Measurements from ENCODE around the gene CDC14A. TPM values are rescaled to one million over a fixed set of nuclear protein-coding genes. Genes with fewer than 3 reads are reported as not detected.
"Not testable (repeated sequence)": the region's sequence is repeated elsewhere in the genome, so short reads cannot be mapped to it uniquely, and the experiment has no call there.

The CDC14A gene
- total RNA-seq, 2 donors from 2014 or later: 186 to 281 TPM

DNA sequence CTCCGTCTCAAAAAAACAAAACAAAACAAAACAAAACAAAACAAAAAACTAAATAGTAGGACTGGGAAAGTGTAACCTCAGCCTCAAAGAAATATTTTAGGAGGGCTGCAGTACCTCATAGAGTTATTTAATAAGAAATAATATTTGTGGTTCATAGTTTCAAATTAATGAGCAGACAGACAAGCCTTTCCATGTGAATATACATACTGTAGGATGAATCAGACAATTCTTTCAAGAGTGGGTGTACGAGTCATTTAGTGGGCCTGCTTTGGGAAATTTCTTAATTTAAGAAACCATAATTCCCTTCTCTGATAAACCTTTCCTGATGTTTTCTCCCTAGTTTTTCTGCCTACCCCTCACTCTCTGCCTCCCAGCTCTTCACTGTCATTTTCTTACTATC lies 52.5 kb downstream of the CDC14A start:
- ATAC-seq: no peak
- peak overlapping the region; percentile 88 for H3K27ac Mint-ChIP-seq
- no peak for DNase-seq
- no peak overlapping the region for H3K4me3 Mint-ChIP-seq
- H3K4me1 Mint-ChIP-seq: peaks cover 59% of the 10 kb centered on the region
- H3K9me3 ChIP-seq (ENCODE audit: control insufficient read depth, low read length, poor library complexity, severe bottlenecking): no peaks in the 10 kb centered on the region
- peaks cover 9% of the 10 kb centered on the region for H3K36me3 Mint-ChIP-seq (ENCODE audit: low read depth)
- H3K27me3 Mint-ChIP-seq: no peaks in the 10 kb centered on the region

- H3K27me3 Mint-ChIP-seq; H3K9me3 ChIP-seq (ENCODE audit: control insufficient read depth, low read length, poor library complexity, severe bottlenecking); H3K36me3 Mint-ChIP-seq (ENCODE audit: low read depth); DNase-seq: not testable (repeated sequence)
- Mint-ChIP-seq H3K27ac (peak overlapping the region; percentile 88), H3K4me1 (peaks cover 55% of the 10 kb centered on the region), H3K4me3 (peak overlapping the region; percentile 68)
- ATAC-seq: peak; percentile 31
These were observed 53.6 kb downstream of the CDC14A start for GRCh38 chr1:100405902-100406301.

GRCh38 chr1:100407390-100407789 lies 55.1 kb downstream of the CDC14A start:
- ATAC-seq; DNase-seq; H3K9me3 ChIP-seq (ENCODE audit: control insufficient read depth, low read length, poor library complexity, severe bottlenecking); H3K27me3 Mint-ChIP-seq: not testable (repeated sequence)
- peaks cover 21% of the 10 kb centered on the region for H3K36me3 Mint-ChIP-seq (ENCODE audit: low read depth)
- H3K4me1 Mint-ChIP-seq: peaks cover 68% of the 10 kb centered on the region
- H3K4me3 Mint-ChIP-seq: peak overlapping the region; percentile 66
- H3K27ac Mint-ChIP-seq: peak overlapping the region; percentile 0

DNA sequence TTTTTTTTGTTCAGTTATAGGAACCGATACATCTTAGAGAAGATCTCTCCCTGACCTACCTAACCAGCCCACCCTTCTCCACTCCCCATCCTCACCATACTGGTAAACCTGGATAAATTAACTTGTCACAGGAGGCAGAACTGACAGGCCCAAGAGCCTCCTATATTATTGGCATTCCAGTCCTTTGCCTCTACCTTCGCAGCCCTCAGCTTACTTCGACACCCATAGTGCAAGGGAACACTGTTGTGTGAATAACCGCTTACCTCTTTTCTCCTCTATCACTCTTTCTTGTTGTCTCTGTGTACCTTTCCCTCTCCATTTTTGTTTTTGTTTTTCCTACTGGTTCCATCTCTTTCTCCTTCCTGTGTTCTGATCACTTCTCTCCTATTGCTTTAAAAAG lies 58.7 kb downstream of the CDC14A start:
- Mint-ChIP-seq H3K36me3 (ENCODE audit: low read depth) (peaks cover 19% of the 10 kb centered on the region), H3K4me1 (peaks cover 59% of the 10 kb centered on the region), H3K27ac (peak overlapping the region; percentile 98), H3K27me3 (no peaks in the 10 kb centered on the region), H3K4me3 (peak overlapping the region; percentile 39)
- ATAC-seq: no peak
- DNase-seq: no peak
- H3K9me3 ChIP-seq (ENCODE audit: control insufficient read depth, low read length, poor library complexity, severe bottlenecking): no peaks in the 10 kb centered on the region

GRCh38 chr1:100411574-100411973 lies 59.3 kb downstream of the CDC14A start:
- Mint-ChIP-seq H3K4me1 (peaks cover 60% of the 10 kb centered on the region), H3K27me3 (no peaks in the 10 kb centered on the region), H3K27ac (peak overlapping the region; percentile 98), H3K36me3 (ENCODE audit: low read depth) (peaks cover 21% of the 10 kb centered on the region), H3K4me3 (peak overlapping the region; percentile 81)
- DNase-seq (no peak), ATAC-seq (no peak)
- H3K9me3 ChIP-seq (ENCODE audit: control insufficient read depth, low read length, poor library complexity, severe bottlenecking): no peaks in the 10 kb centered on the region

- no peaks in the 10 kb centered on the region for H3K9me3 ChIP-seq (ENCODE audit: control insufficient read depth, low read length, poor library complexity, severe bottlenecking)
- H3K4me3 Mint-ChIP-seq: peak overlapping the region; percentile 60
- H3K36me3 Mint-ChIP-seq (ENCODE audit: low read depth): peaks cover 20% of the 10 kb centered on the region
- no peaks in the 10 kb centered on the region for H3K27me3 Mint-ChIP-seq
- peak overlapping the region; percentile 98 for H3K27ac Mint-ChIP-seq
- DNase-seq: no peak
- peak; percentile 39 for ATAC-seq
- H3K4me1 Mint-ChIP-seq: peaks cover 59% of the 10 kb centered on the region
These were observed 60.7 kb downstream of the CDC14A start for GRCh38 chr1:100413035-100413434.

GRCh38 chr1:100414693-100415497 lies 62.6 kb downstream of the CDC14A start:
- Mint-ChIP-seq H3K36me3 (ENCODE audit: low read depth) (peaks cover 20% of the 10 kb centered on the region), H3K4me3 (peak overlapping the region; percentile 68), H3K4me1 (peaks cover 58% of the 10 kb centered on the region), H3K27me3 (no peaks in the 10 kb centered on the region), H3K27ac (peak overlapping the region; percentile 98)
- ATAC-seq (peak; percentile 65), DNase-seq (no peak)
- H3K9me3 ChIP-seq (ENCODE audit: control insufficient read depth, low read length, poor library complexity, severe bottlenecking): no peaks in the 10 kb centered on the region

GRCh38 chr1:100415498-100415778 lies 63.1 kb downstream of the CDC14A start:
- DNase-seq (no peak), ATAC-seq (no peak)
- H3K9me3 ChIP-seq (ENCODE audit: control insufficient read depth, low read length, poor library complexity, severe bottlenecking): no peaks in the 10 kb centered on the region
- H3K27me3 Mint-ChIP-seq: no peaks in the 10 kb centered on the region
- peaks cover 58% of the 10 kb centered on the region for H3K4me1 Mint-ChIP-seq
- H3K4me3 Mint-ChIP-seq: peak overlapping the region; percentile 12
- peak overlapping the region; percentile 98 for H3K27ac Mint-ChIP-seq
- peaks cover 20% of the 10 kb centered on the region for H3K36me3 Mint-ChIP-seq (ENCODE audit: low read depth)

GRCh38 chr1:100419072-100419471 lies 66.8 kb downstream of the CDC14A start:
- H3K9me3 ChIP-seq (ENCODE audit: control insufficient read depth, low read length, poor library complexity, severe bottlenecking): no peaks in the 10 kb centered on the region
- DNase-seq (no peak), ATAC-seq (no peak)
- H3K36me3 Mint-ChIP-seq (ENCODE audit: low read depth): peaks cover 13% of the 10 kb centered on the region
- peaks cover 59% of the 10 kb centered on the region for H3K4me1 Mint-ChIP-seq
- H3K27ac Mint-ChIP-seq: peak overlapping the region; percentile 98
- H3K4me3 Mint-ChIP-seq: peak overlapping the region; percentile 52
- no peaks in the 10 kb centered on the region for H3K27me3 Mint-ChIP-seq

- Mint-ChIP-seq H3K36me3 (ENCODE audit: low read depth) (peaks cover 17% of the 10 kb centered on the region), H3K27ac (peak overlapping the region; percentile 98), H3K4me1 (peaks cover 53% of the 10 kb centered on the region), H3K4me3 (peak overlapping the region; percentile 91), H3K27me3 (no peaks in the 10 kb centered on the region)
- ATAC-seq: no peak
- no peaks in the 10 kb centered on the region for H3K9me3 ChIP-seq (ENCODE audit: control insufficient read depth, low read length, poor library complexity, severe bottlenecking)
- no peak for DNase-seq
These were observed 69.8 kb downstream of the CDC14A start for GRCh38 chr1:100422065-100422464.

GRCh38 chr1:100423832-100424337 lies 71.6 kb downstream of the CDC14A start:
- DNase-seq (no peak), ATAC-seq (peak; percentile 71)
- Mint-ChIP-seq H3K4me1 (peaks cover 53% of the 10 kb centered on the region), H3K4me3 (peak overlapping the region; percentile 91), H3K27me3 (no peaks in the 10 kb centered on the region), H3K36me3 (ENCODE audit: low read depth) (peaks cover 14% of the 10 kb centered on the region), H3K27ac (peak overlapping the region; percentile 98)
- H3K9me3 ChIP-seq (ENCODE audit: control insufficient read depth, low read length, poor library complexity, severe bottlenecking): no peaks in the 10 kb centered on the region

GRCh38 chr1:100428160-100428559 lies 75.9 kb downstream of the CDC14A start:
- no peak for DNase-seq

GRCh38 chr1:100430325-100430756 lies 78.0 kb downstream of the CDC14A start:
- no peak overlapping the region for H3K4me3 Mint-ChIP-seq
- H3K36me3 Mint-ChIP-seq (ENCODE audit: low read depth): peaks cover 14% of the 10 kb centered on the region
- no peak for ATAC-seq

More at GRCh38 chr1:100428160-100428559, 75.9 kb downstream of the CDC14A start:
- H3K9me3 ChIP-seq (ENCODE audit: control insufficient read depth, low read length, poor library complexity, severe bottlenecking): no peaks in the 10 kb centered on the region
- no peaks in the 10 kb centered on the region for H3K27me3 Mint-ChIP-seq
- peaks cover 9% of the 10 kb centered on the region for H3K36me3 Mint-ChIP-seq (ENCODE audit: low read depth)
- H3K27ac Mint-ChIP-seq: peak overlapping the region; percentile 88
- no peak for ATAC-seq
- peaks cover 44% of the 10 kb centered on the region for H3K4me1 Mint-ChIP-seq
- peak overlapping the region; percentile 19 for H3K4me3 Mint-ChIP-seq

GRCh38 chr1:100431954-100432353 lies 79.6 kb downstream of the CDC14A start:
- no peaks in the 10 kb centered on the region for H3K9me3 ChIP-seq (ENCODE audit: control insufficient read depth, low read length, poor library complexity, severe bottlenecking)
- Mint-ChIP-seq H3K36me3 (ENCODE audit: low read depth) (peaks cover 12% of the 10 kb centered on the region), H3K4me1 (peaks cover 36% of the 10 kb centered on the region), H3K27ac (peak overlapping the region; percentile 88), H3K4me3 (peak overlapping the region; percentile 16), H3K27me3 (no peaks in the 10 kb centered on the region)
- DNase-seq: no peak
- ATAC-seq: peak; percentile 57

More at GRCh38 chr1:100430325-100430756, 78.0 kb downstream of the CDC14A start:
- H3K27me3 Mint-ChIP-seq: no peaks in the 10 kb centered on the region
- H3K9me3 ChIP-seq (ENCODE audit: control insufficient read depth, low read length, poor library complexity, severe bottlenecking): no peaks in the 10 kb centered on the region
- peaks cover 38% of the 10 kb centered on the region for H3K4me1 Mint-ChIP-seq
- peak overlapping the region; percentile 88 for H3K27ac Mint-ChIP-seq
- no peak for DNase-seq

Measured in T-helper 17 cell (primary cell).